ENCODE results near the gene CHN2. TPM values are rescaled to one million over a fixed set of nuclear protein-coding genes. Genes with fewer than 3 reads are reported as not detected.

CHN2 gene
- total RNA-seq, 1 experiment from 2014 or later: 7.7 TPM

DNA sequence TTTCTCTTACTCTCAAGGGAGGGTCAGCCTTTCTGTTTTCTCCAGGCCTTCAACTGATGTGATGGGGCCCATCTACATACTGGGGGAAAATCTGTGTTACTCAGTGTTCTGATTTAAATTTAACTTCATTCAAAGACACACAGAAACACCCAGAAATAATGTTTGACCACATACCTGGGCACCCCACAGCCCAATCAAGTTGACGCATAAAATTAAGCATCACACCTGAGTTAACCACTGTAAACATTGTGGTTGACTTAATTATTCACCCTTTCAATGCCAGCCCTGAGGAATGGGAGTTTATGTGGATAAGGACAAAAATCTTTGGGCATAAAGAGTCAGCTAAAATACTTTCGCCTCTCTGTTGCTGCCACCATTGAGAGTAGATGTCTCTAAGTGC, 10.0 kb upstream of the CHN2 start:
- H3K27me3 ChIP-seq (ENCODE audit: low read length): no peaks in the 10 kb centered on the region
- no peak for DNase-seq
- H3K4me2 ChIP-seq (ENCODE audit: low read length): no peak overlapping the region
- H3K4me1 ChIP-seq (ENCODE audit: insufficient read depth, low read length): peaks cover 2% of the 10 kb centered on the region; the same call in 1 of the 2 replicates
- intact Hi-C loops (cut with micrococcal nuclease): no loop called here
- no peak for ATAC-seq
- CTCF ChIA-PET: interaction anchor here (0.5 kb wide), 1 partner anchor 381 kb away, joined by 5 read pairs; no protein-coding TSS in a partner anchor
- H3K9ac ChIP-seq (ENCODE audit: low read length): no peak overlapping the region
- H3K9me3 ChIP-seq (ENCODE audit: low read length): no peaks in the 10 kb centered on the region
- H3F3A ChIP-seq (ENCODE audit: low read length, unreplicated experiment): no peaks in the 10 kb centered on the region
- no TSS peak for BruUV-seq (replicated peaks)
- no peaks in the 10 kb centered on the region for H3K79me2 ChIP-seq (ENCODE audit: low read length)
- TF ChIP-seq EZH2 (IDR thresholded peaks at IDR 0.05; ENCODE audit: low read length, unreplicated experiment): no peak
- no peaks in the 10 kb centered on the region for H3K9me2 ChIP-seq (replicated peaks; ENCODE audit: low read length)
- POLR2A ChIA-PET (ENCODE audit: unreplicated experiment): no interaction called here
- no peaks in the 10 kb centered on the region for H4K20me1 ChIP-seq (ENCODE audit: low read length)
- no peak overlapping the region for H2AFZ ChIP-seq (ENCODE audit: low read length)
- H3K4me3 ChIP-seq (ENCODE audit: low read length): no peak overlapping the region
- no peaks in the 10 kb centered on the region for H3K36me3 ChIP-seq (ENCODE audit: low read depth, low read length)
- H3K27ac ChIP-seq (ENCODE audit: low read length): no peak overlapping the region

DNA sequence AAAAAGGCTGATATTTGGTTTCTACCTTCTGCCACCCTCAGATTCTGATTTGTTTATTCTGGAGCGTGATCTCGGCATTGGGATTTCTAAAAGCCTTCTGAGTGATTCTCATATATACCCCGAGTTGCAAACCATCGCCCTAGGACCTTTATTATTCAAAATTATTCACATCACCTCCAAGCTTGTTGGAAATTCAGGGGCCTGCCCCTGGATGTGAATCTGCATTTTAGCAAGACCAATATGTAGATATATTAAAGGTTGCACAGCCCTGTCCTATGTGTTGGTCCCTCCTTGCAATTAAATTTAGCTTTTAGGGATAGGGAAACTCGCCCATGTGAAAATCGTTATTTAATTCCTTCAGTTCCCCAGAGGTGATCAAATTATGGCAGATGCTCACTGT, 9.0 kb upstream of the CHN2 start:
- ATAC-seq (no peak), DNase-seq (no peak)
- H3F3A ChIP-seq (ENCODE audit: low read length, unreplicated experiment): no peaks in the 10 kb centered on the region
- peaks cover 11% of the 10 kb centered on the region for H3K4me1 ChIP-seq (ENCODE audit: insufficient read depth, low read length)
- CTCF ChIA-PET: no interaction called here
- no peaks in the 10 kb centered on the region for H3K9me2 ChIP-seq (replicated peaks; ENCODE audit: low read length)
- BruUV-seq (replicated peaks): no TSS peak
- no peaks in the 10 kb centered on the region for H4K20me1 ChIP-seq (ENCODE audit: low read length)
- H3K79me2 ChIP-seq (ENCODE audit: low read length): no peaks in the 10 kb centered on the region
- no peak overlapping the region for H3K27ac ChIP-seq (ENCODE audit: low read length)
- no peak overlapping the region for H3K4me2 ChIP-seq (ENCODE audit: low read length)
- H2AFZ ChIP-seq (ENCODE audit: low read length): no peak overlapping the region
- H3K36me3 ChIP-seq (ENCODE audit: low read depth, low read length): no peaks in the 10 kb centered on the region
- no peak overlapping the region for H3K9ac ChIP-seq (ENCODE audit: low read length)
- POLR2A ChIA-PET (ENCODE audit: unreplicated experiment): no interaction called here
- H3K27me3 ChIP-seq (ENCODE audit: low read length): no peaks in the 10 kb centered on the region
- no peak overlapping the region for H3K4me3 ChIP-seq (ENCODE audit: low read length)
- intact Hi-C loops (cut with micrococcal nuclease): no loop called here
- H3K9me3 ChIP-seq (ENCODE audit: low read length): no peaks in the 10 kb centered on the region
- TF ChIP-seq EZH2 (IDR thresholded peaks at IDR 0.05; ENCODE audit: low read length, unreplicated experiment): no peak
- no peak for TF ChIP-seq EZH2phosphoT487 (IDR thresholded peaks at IDR 0.05; ENCODE audit: borderline replicate concordance, low read length)
- TF ChIP-seq, protein P1, sequence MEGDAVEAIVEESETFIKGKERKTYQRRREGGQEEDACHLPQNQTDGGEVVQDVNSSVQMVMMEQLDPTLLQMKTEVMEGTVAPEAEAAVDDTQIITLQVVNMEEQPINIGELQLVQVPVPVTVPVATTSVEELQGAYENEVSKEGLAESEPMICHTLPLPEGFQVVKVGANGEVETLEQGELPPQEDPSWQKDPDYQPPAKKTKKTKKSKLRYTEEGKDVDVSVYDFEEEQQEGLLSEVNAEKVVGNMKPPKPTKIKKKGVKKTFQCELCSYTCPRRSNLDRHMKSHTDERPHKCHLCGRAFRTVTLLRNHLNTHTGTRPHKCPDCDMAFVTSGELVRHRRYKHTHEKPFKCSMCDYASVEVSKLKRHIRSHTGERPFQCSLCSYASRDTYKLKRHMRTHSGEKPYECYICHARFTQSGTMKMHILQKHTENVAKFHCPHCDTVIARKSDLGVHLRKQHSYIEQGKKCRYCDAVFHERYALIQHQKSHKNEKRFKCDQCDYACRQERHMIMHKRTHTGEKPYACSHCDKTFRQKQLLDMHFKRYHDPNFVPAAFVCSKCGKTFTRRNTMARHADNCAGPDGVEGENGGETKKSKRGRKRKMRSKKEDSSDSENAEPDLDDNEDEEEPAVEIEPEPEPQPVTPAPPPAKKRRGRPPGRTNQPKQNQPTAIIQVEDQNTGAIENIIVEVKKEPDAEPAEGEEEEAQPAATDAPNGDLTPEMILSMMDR (conservative IDR thresholded peaks at IDR 0.05; ENCODE audit: low read depth, low read length): no peak

GRCh38 chr7:29189743-29190201, 4.8 kb upstream of the CHN2 start:
- H3K36me3 ChIP-seq (ENCODE audit: low read depth, low read length): no peaks in the 10 kb centered on the region
- intact Hi-C loops (cut with micrococcal nuclease): loop anchor here (1.0 to 10.0 kb wide), 9 partner anchors 43 to 415 kb away; partner anchors contain the start of genes CPVL and PRR15
- H3K4me2 ChIP-seq (ENCODE audit: low read length): peak overlapping the region; percentile 77
- H3K27ac ChIP-seq (ENCODE audit: low read length): no peak overlapping the region; the same call in 1 of the 2 replicates
- no peaks in the 10 kb centered on the region for H3K79me2 ChIP-seq (ENCODE audit: low read length)
- no peaks in the 10 kb centered on the region for H3K9me3 ChIP-seq (ENCODE audit: low read length)
- H3K9me2 ChIP-seq (replicated peaks; ENCODE audit: low read length): no peaks in the 10 kb centered on the region
- peak; percentile 62 for DNase-seq
- no peak for TF ChIP-seq EZH2 (IDR thresholded peaks at IDR 0.05; ENCODE audit: low read length, unreplicated experiment)
- TF ChIP-seq, protein P1 (conservative IDR thresholded peaks at IDR 0.05; ENCODE audit: low read depth, low read length): peak; percentile 90
- TF ChIP-seq EZH2phosphoT487 (IDR thresholded peaks at IDR 0.05; ENCODE audit: borderline replicate concordance, low read length): no peak
- ChIA-PET CTCF (interaction anchor here (0.5 to 2.4 kb wide), 21 partner anchors 11 to 728 kb away, joined by 3 to 18 read pairs (median 4); partner anchors contain the start of gene CPVL), POLR2A (ENCODE audit: unreplicated experiment) (interaction anchor here (0.5 to 1.0 kb wide), 2 partner anchors 83 to 103 kb away, joined by 5 read pairs; no protein-coding TSS in a partner anchor)
- H3K4me1 ChIP-seq (ENCODE audit: insufficient read depth, low read length): peaks cover 18% of the 10 kb centered on the region
- no TSS peak for BruUV-seq (replicated peaks)
- no peaks in the 10 kb centered on the region for H3K27me3 ChIP-seq (ENCODE audit: low read length)
- ATAC-seq: peak; percentile 64
- H2AFZ ChIP-seq (ENCODE audit: low read length): peak overlapping the region; percentile 75
- H4K20me1 ChIP-seq (ENCODE audit: low read length): no peaks in the 10 kb centered on the region
- peak overlapping the region; percentile 42; the same call in 1 of the 2 replicates for H3K4me3 ChIP-seq (ENCODE audit: low read length)
- no peak overlapping the region for H3K9ac ChIP-seq (ENCODE audit: low read length)
- H3F3A ChIP-seq (ENCODE audit: low read length, unreplicated experiment): no peaks in the 10 kb centered on the region
